ENCODE measurements around the gene PAK6. TPM values are rescaled to one million over a fixed set of nuclear protein-coding genes. Genes with fewer than 3 reads are reported as not detected.

The PAK6 gene
- total and polyA plus RNA-seq, 4 donors = 0.05 to 0.17 (median 0.10) TPM

GRCh38 chr15:40277471-40277870 is 38.6 kb downstream of the PAK6 start:
- Histone ChIP-seq H3K27ac (ENCODE audit: low read depth in 1 of 2, low read length in 2 of 2) (no peak overlapping the region), H3K4me1 (ENCODE audit: control insufficient read depth in 4 of 4, insufficient read depth in 4 of 4, low read length in 3 of 4) (peaks cover 2 to 16% (median 11%) of the 10 kb centered on the region in 4 donors), H3K9ac (ENCODE audit: low read depth in 1 of 2, low read length in 2 of 2) (no peak overlapping the region), H3K9me3 (ENCODE audit: control insufficient read depth in 4 of 4, low read length in 3 of 4) (no peaks in the 10 kb centered on the region), H3K4me3 (ENCODE audit: low read depth in 1 of 3, low read length in 3 of 3) (no peak overlapping the region), H3K27me3 (ENCODE audit: control insufficient read depth in 4 of 4, insufficient read depth in 4 of 4, low read length in 3 of 4) (peaks cover 0 to 8% (median 2%) of the 10 kb centered on the region in 4 donors), H3K36me3 (ENCODE audit: control insufficient read depth in 4 of 4, insufficient read depth in 3 of 4, low read depth in 1 of 4, low read length in 3 of 4) (no peaks in the 10 kb centered on the region)
- WGBS = 52% methylated on average over 16 of the region's 16 CpGs
- DNase-seq (ENCODE audit: low spot score) = no peak
- TF ChIP-seq GABPA (IDR thresholded peaks at IDR 0.05 in 1 of 2, conservative IDR thresholded peaks at IDR 0.05 in 1 of 2) = no peak
- TF ChIP-seq JUND (IDR thresholded peaks at IDR 0.05) = no peak
- TF ChIP-seq REST (IDR thresholded peaks at IDR 0.05) = no peak
- no peak for TF ChIP-seq FOXA2 (IDR thresholded peaks at IDR 0.05)
- TF ChIP-seq SP1 (IDR thresholded peaks at IDR 0.05) = no peak
- no peak for TF ChIP-seq RAD21 (IDR thresholded peaks at IDR 0.05)
- no peak for TF ChIP-seq MAX (IDR thresholded peaks at IDR 0.05)
- TF ChIP-seq ZBTB33 (IDR thresholded peaks at IDR 0.05) = no peak
- no peak for TF ChIP-seq ATF3 (IDR thresholded peaks at IDR 0.05)
- no peak for TF ChIP-seq HNF4G (IDR thresholded peaks at IDR 0.05)
- no peak for TF ChIP-seq YY1 (IDR thresholded peaks at IDR 0.05)
- no peak for TF ChIP-seq RXRA (IDR thresholded peaks at IDR 0.05)
- TF ChIP-seq NR2F2 (IDR thresholded peaks at IDR 0.05) = no peak
- TF ChIP-seq FOXA1 (IDR thresholded peaks at IDR 0.05) = no peak
- no peak for TF ChIP-seq HNF4A (conservative IDR thresholded peaks at IDR 0.05)
- TF ChIP-seq CTCF (IDR thresholded peaks at IDR 0.05; ENCODE audit: low read depth, low read length, missing input control) = no peak

GRCh38 chr15:40278026-40278425 is 39.2 kb downstream of the PAK6 start:
- peaks cover 4 to 22% (median 15%) of the 10 kb centered on the region in 4 donors for H3K4me1 ChIP-seq (ENCODE audit: control insufficient read depth in 4 of 4, insufficient read depth in 4 of 4, low read length in 3 of 4)

More at GRCh38 chr15:40278026-40278425, 39.2 kb downstream of the PAK6 start:
- Histone ChIP-seq H3K27me3 (ENCODE audit: control insufficient read depth in 4 of 4, insufficient read depth in 4 of 4, low read length in 3 of 4) (peaks cover 0 to 8% (median 2%) of the 10 kb centered on the region in 4 donors), H3K4me3 (ENCODE audit: low read depth in 1 of 3, low read length in 3 of 3) (no peak overlapping the region), H3K36me3 (ENCODE audit: control insufficient read depth in 4 of 4, insufficient read depth in 3 of 4, low read depth in 1 of 4, low read length in 3 of 4) (no peaks in the 10 kb centered on the region), H3K9me3 (ENCODE audit: control insufficient read depth in 4 of 4, low read length in 3 of 4) (no peaks in the 10 kb centered on the region), H3K9ac (ENCODE audit: low read depth in 1 of 2, low read length in 2 of 2) (no peak overlapping the region), H3K27ac (ENCODE audit: low read depth in 1 of 2, low read length in 2 of 2) (no peak overlapping the region)
- TF ChIP-seq FOXA2 (IDR thresholded peaks at IDR 0.05) = no peak
- no peak for TF ChIP-seq SP1 (IDR thresholded peaks at IDR 0.05)
- no peak for TF ChIP-seq HNF4G (IDR thresholded peaks at IDR 0.05)
- no peak for TF ChIP-seq NR2F2 (IDR thresholded peaks at IDR 0.05)
- no peak for TF ChIP-seq RXRA (IDR thresholded peaks at IDR 0.05)
- no peak for TF ChIP-seq CTCF (IDR thresholded peaks at IDR 0.05; ENCODE audit: low read depth, low read length, missing input control)
- TF ChIP-seq TAF1 (conservative IDR thresholded peaks at IDR 0.05) = no peak
- TF ChIP-seq JUND (IDR thresholded peaks at IDR 0.05) = no peak
- WGBS = 73% methylated on average over 10 of the region's 10 CpGs
- no peak for DNase-seq (ENCODE audit: low spot score)

All from liver (tissue), 9 donors.